G401 (cell line): ENCODE results near the gene CLEC2L. TPM values are rescaled to one million over a fixed set of nuclear protein-coding genes. Genes with fewer than 3 reads are reported as not detected.

Source experiments
- DNase-seq: peaks from one replicate; pipeline ENCODE4 v3.0.0-alpha.2; 2015; ENCODE audit warnings: low spot score
- in situ Hi-C: cut with HindIII; loops from 2 replicates; pipeline ENCODE4 v1.10.0; 2016; ENCODE audit warnings: low sequenced_read_pairs, mixed read lengths
- total RNA-seq: library from RNA; depleted of rRNA; stranded (reverse); fragments of >200 nt; shearing (Covaris generic); gene quantifications from 2 replicates; pipeline ENCODE4 v1.2.3, GENCODE V29; 2014

CLEC2L gene
- total RNA-seq, 1 experiment from 2014 or later: 23.0 TPM

DNA sequence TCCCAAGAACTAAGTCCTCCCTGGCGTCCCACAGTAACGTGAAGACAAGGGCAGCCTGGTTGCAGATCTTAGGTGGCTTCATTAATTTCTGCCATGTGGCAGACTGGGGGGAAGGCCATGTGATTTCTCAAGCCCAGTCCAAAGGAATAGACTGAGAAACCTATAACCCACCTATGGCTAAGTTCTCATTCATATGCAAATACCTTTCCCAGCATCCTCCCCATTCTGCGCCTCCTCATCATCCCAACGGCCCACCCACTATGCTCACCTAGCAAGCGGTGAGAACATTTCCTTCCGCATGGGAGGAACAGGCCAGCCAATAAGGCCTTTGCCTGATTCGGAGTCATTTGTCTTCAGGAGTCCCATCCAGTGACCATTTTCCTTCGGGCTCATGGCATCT lies 8.2 kb upstream of the CLEC2L start:
- in situ Hi-C loops: no loop called here
- DNase-seq: no peak

DNA sequence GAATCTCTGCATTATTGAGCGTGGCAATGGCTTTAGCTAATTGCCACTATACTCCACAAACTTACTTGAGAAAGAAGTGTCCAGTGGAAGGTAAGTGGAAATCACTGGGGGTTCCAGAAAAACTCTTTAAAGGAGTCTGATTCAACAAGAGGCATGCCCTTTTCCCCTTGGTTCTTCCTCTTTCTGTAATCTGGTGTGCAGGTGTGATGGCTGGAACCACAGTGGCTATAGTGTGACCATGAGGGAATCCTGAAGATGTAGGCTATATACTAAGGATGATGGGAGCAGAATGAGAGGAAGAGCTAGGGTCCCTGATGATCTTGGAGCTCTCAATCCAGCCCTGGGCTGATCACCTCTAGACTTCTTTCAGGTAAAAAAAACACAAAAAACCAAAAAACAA lies 2.0 kb upstream of the CLEC2L start:
- DNase-seq: no peak
- in situ Hi-C loops: no loop called here

DNA sequence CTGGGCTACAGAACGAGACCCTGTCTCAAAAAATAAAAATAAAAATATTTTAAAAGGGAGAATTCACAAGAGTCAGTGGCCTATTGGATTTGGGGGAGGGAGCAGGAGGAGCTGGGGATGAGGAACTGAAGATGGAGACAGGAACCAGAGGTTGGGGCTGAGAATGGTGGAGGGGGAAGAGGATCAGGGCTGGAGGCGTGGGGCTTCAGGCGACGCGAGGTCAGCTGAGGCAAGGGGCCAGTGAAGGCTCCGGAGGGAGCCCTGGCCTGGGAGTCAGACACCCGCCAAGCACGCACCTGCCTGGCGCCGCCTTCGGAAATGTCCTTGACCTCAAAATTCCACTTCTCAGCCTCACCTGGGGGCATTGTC lies 671 bp upstream of the CLEC2L start:
- no peak for DNase-seq
- in situ Hi-C loops: no loop called here

DNA sequence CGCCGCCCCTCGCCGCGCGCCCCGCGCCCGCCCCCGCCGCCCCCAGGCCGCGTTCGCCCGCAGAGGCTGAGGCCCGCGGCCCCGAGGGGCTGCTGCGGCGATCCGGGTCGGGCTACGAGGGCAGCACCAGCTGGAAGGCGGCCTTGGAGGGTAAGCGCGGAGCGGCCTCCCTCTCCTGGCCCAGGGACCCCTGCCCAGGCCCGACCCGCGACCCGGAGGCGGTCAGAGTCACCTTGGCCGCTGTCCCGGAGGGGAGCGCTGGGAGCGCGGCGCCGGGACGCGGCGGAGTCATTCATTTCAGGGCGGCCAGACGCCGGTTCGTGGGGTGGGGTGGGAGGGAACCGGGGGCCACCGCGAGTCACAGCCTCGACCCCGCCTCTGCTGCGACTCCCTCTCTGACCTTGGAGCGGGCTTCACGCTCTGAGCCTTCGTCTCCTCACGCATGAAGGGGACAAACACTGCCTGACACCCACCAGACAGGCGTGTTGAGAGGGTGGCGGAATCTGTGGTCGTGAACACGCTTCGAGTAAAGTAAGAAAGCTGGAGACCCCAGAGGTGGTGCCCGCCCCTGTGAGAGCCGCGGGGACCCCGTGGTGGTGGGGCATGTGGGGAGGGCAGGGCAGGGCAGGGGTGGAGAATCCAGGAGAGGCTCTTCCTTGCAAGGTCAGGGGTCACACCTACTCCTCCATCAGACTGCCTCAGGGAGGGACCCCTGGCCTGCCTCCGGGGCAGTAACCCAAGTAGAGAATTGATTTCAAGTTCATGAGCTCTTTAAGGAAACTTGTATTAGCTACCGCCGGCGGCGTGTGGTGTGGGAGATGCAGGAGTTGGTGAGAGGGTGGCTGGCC lies 707 bp downstream of the CLEC2L start:
- DNase-seq: no peak
- in situ Hi-C loops: no loop called here

DNA sequence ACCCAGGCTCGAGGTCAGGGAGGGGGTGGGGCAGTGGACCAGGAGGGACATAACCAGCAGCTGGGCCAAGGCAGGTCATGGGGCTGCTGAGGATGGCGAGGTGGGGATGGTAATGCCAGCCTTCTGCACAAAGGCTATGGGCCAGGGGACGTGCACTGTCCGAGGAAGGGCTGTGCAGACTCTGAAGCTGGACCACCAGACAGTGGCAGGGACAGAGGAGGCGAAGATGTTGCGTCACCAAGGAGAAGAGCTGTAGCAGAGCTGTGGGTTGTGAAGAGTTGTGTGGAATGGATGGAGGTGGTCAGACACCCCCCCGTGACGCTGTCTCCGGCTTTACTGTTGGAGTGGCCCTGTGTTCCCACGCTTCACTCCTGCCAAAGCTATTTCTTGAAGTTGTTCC lies 1.8 kb downstream of the CLEC2L start:
- in situ Hi-C loops: no loop called here
- no peak for DNase-seq

DNA sequence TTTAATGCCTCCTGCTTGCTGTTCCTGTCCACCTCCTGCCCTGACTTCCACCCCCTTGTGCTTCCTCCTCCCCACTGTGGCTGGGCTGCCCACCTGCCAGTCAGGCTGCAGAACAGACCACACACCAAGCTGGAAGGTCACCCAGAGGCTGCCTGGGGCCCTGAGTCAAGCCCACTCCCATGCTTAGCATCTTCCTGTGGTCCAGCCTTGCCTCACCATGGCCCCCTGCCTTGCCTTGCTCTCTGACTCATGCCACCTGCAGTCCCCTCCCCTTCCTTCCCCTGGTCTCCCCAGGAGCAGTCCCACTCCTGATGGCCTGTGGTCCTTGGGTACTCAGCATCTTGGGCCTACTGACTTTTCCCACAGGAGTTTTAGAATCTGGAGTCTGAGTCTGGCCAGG lies 2.3 kb downstream of the CLEC2L start:
- in situ Hi-C loops: no loop called here
- DNase-seq: no peak

DNA sequence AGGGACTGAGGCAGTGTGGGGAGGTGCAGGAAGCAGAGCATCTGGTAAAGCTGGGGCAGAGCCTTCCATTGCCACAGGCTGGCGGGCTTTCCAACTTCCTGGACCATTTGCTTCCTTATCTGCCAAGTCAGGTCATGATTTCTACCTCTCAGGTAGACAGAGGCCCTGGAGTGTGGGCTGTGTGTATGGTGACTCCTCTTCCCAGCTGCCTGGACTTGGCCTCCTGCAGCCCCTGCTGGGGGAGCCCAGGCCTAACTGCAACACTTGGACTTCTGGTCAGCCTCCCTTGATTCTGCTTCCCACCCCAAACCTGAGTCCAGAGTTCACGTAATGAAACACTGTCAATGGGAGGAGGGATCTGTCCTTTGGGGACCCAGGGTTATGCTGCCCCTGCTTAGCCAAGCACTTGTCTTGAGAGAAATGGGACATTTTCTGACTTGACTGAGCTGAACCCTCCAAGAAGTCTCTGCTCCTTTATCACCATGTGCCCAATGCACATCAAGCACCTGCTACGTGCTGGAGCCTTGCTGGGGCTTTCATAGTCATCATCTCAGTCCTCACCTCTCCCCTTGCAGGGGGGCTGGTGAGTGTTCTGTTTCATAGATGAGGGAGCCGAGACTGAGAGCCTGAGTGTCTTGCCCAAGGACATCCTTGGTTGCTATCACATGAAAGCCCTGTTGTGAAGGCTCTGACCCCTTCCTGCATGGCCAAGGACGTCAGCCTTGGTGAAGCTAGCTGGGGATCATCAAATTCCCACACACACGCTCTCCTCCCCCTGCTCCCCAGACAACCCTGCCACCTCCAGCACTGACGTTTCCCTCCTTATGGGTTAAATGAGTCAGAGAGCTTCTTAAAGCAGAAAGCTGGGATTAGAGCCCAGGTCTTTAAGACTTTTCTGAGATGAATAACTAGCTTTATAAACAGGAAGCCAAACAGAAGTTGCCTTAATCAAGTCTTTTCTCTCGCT lies 3.4 kb downstream of the CLEC2L start:
- in situ Hi-C loops: no loop called here
- DNase-seq: no peak

DNA sequence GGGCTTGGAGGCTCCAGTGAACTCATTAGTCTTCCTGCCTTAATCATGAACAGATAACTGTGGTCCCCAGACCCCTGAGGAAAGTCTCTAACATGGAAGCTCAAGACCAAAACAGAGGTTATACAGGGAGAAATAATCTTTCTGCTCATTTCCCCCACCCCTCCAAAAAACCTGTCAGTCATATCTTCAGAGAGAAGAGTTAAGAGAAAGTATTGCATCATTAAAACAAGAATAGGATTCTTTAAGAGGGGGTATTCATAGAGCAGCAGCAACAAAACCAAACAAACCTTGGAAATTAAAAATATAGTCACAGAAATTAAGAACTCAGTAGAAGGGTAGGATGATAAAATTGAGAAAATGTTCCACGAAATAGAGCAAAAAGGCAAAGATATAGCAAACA lies 7.6 kb downstream of the CLEC2L start:
- in situ Hi-C loops: no loop called here
- DNase-seq: no peak

DNA sequence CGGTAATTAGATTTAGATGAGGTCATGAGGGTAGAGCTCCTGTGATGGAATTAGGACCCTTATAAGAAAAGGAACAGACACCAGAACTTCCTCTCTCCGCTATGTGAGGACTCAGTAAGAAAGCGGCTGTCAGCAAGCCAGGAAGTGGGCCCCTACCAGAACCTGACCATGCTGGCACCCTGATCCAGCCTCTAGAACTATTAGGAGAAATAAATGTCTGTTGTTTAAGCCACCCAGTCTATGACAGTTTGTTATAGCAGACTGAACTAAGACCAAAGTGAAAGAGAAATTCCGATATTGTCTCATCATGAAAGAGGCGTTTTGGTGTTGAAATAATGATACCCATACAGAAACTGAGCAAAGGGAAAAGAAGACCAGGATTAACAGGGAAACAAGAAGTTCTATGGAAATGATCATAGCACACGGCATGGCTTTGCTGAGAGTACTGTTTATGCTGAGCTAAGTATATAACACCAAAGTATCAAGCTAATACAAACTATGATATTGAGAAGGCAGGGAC lies 9.2 kb downstream of the CLEC2L start:
- in situ Hi-C loops: no loop called here
- no peak for DNase-seq

DNA sequence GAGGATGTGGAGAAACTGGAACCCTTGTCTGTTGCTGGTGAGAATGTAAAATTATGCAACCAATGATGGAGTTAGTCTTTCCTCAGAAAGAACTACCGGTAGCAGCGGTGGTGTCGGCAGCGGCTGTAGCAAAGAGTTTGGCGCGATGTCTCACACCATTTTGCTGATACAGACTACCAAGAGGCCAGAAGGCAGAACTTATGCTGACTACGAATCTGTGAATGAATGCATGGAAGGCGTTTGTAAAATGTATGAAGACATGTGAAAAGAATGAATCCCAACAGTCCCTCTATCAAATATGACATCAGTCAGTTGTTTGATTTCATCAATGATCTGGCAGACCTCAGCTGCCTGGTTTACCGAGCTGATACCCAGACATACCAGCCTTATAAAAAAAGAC lies 10.6 kb downstream of the CLEC2L start:
- in situ Hi-C loops: no loop called here
- no peak for DNase-seq

DNA sequence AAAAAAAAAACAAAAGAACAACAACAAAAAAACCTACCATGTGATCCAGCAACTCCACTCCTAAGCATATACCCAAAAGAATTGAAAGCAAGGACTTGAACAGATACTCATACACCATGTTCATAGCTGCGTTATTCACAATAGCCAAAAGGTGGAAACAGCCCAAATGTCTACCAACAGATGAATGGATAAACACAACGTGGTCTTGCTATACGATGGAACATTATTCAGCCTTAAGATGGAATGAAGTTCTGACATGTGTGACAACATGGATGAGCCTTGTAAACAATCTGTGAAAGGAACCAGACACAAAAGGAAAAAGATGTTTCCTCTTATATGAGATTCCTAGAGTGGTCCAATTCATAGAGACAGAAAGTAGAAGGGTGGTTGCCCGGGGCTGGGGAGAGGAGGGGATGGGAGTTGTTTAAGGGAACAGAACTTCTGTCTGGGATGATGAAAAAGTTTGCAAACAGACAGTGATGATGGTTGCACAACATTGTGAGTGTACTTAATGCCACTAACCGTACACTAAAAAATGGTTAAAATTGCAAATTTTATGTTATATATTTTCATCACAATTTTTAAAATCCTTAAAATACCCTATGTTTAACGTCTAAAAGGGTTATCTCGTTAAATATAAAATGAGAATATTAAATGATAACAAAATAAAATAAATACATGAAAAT lies 11.6 kb downstream of the CLEC2L start:
- in situ Hi-C loops: no loop called here
- DNase-seq: no peak

DNA sequence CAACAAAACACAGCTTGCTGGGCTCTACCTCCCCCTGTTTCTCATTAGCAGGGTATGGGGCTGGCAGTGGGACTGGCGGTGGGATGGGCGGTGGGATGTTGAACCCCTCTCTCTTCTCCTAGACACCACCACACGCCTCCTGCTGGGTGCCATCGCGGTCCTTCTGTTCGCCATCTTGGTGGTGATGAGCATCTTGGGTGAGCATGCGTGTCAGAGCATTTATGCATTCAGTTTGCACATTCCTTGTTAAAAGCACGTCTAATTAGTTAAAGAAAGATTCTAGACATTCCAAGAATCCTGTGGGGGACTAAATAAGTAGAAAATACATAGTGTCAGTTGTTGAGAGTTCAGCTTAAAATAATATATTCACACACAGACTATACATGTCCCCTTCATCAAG lies 12.7 kb downstream of the CLEC2L start:
- no peak for DNase-seq
- in situ Hi-C loops: no loop called here

DNA sequence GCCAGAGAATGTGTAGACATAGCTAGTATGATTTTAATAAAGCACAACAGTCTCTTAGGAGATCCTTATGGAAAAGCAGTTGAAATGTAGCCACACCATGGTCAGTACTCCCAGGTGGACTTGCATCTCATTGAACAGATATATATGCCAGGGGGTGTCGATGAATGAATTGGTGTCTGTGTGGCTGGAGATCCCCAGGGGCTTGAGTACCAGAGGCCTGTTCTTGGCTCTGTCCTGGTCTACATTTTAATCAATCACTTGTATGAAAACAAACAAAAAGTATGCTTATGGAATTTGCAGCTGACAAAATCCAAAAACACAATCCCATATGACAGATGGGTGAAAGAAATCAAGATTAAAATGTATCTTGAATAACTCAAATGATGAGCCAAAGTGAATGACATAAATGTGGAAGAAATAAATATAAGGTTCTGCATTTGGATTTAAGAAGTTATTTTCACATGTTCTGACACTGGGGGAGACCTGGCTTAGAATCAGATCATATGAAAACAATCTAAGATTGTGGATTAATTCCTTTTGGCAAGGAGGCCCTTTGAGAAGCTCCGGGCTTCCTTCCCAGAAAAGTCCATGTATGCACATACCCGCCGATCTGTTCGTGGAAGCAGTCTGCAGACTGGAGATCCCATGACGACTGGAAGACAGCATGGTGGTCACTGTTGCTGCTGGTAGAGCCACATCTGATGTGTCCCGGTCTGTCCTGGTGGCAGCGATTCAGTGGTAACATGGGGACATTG lies 15.6 kb downstream of the CLEC2L start:
- in situ Hi-C loops: no loop called here
- DNase-seq: no peak

DNA sequence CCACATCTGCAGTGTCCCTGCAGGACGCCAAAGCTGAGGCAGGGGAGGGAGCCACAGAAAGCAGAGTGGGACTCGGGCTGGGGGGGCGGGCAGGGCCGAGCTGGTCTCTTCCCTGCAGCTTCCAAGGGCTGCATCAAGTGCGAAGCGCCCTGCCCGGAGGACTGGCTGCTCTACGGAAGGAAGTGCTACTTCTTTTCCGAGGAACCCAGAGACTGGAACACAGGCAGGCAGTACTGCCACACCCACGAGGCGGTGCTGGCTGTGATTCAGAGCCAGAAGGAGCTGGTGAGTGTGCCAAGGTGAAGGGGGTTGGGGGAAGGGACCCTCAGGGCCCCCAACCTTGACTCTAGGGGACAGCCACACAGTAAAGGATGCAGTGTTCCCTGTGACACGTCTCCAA lies 16.7 kb downstream of the CLEC2L start:
- DNase-seq: no peak
- in situ Hi-C loops: no loop called here

DNA sequence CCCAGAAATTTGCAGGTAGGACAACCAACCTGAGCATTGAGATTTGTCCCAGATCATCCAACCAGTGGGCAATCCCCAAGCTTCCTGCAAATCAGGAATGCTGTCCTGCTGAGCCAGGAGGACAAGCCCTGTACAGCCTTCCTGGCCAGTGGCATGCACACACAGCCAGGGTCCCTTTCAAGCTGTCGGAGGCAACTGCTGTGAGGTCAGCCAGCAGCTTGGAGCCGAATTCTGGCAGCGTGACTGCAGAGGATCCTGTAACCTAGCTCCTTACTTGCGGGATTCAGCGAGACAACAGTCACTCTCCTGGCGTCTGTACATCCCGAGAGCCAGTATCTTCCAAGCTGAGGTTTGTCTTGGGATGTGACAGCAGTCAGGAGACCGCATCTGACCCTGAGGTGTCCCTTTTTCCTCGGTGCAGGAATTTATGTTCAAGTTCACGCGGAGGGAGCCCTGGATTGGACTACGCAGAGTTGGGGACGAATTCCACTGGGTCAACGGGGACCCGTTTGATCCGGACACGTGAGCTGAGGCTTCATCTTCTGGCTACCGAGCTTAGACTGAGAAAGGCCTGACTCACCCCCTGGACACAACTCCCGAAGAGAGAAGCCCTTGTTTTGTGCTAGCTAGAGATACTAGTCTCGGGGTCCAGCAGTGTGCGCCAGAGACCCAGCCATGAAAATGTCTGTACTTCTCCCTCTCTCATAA lies 18.3 kb downstream of the CLEC2L start:
- in situ Hi-C loops: no loop called here
- peak; percentile 2 for DNase-seq

DNA sequence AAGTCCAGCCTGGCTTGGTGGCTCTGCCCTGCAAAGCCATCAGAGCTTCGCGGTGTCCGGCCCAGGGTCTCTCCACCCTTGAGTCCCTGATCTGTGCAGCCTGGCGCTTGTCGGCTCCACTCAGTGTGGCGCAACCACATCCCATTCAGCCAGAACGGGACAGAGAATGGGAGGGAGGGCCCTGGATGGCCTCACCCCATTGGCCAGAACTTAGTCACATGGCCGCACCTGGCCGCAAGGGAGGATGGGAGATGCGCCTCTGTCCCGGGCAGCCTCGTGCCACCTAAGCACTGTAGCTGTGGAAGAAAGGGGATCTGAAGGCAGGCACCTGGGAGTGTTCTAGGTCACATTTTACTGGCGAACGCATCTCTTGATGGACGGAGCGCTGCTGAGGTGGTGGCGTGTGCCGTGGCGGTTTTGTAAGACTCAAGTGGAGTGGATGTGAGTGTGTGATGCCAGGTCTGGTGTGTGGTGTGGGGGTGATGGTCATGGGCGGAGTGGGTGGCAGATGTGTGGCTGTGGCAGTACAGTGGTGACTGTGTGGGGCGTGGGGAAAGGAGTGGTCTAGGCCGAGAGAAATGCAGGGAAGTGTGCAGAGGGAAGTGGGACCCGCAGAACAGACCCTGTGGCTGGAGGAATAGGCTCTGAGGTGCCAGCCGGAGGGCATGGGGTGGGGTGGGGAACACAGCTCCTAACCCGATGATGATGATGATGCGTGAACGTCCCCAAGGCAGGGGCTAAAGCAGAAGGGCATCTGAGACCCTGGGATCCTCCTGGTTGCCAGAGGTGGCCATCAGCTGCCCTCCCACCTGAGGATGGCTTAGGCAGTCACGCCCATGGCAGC lies 19.0 kb downstream of the CLEC2L start:
- no peak for DNase-seq
- in situ Hi-C loops: no loop called here

DNA sequence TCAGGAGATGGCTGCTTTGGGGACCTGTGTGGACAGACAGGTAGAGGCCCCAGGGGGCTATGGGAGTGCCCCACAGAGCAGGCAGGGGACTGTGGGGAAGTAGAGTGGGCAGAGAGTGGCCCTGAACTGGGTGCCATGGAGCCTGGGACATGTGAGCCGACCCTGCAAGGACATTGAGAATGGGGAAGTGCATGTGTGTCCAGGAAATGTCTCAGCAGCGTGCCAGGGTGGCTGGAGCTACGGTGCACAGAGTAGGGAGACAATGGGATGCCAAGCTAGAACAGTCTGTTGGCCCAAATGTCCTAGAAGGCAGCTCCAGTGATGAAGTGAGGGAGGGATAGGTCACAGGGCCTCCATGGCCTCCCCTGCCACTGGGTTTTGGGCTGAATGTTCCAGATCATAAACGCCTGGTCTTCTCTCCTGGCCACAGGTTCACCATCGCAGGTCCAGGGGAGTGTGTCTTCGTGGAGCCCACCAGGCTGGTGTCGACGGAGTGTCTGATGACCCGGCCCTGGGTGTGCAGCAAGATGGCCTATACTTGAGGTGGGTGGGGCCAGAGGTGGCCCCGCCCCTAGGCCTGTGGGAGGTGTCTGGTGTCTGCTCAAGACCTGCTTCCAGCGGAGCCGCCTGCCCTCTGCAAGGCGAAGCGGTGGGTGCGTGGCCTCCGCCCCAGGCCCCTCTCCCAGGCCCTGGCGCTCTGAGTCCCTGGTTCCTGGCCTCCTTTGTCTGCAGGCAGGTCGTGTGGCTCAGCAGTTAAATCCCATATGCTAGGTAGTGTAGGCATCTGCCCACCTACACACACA lies 20.5 kb downstream of the CLEC2L start:
- in situ Hi-C loops: no loop called here
- DNase-seq: no peak
